Loucy (cell line): ENCODE measurements around the gene PDE4A.

Experiments
- H2AFZ ChIP-seq: fragments of 200-600 bp; sonication (generic); 2 replicates; pipeline ENCODE4 v1.6.0; 2016; ENCODE audit warnings: antibody characterized with exemption, mild to moderate bottlenecking, low read length, moderate library complexity
- H3F3A ChIP-seq: fragments of 200-600 bp; 2 replicates; pipeline ENCODE4 v1.6.0; 2016; ENCODE audit warnings: antibody characterized with exemption, low read depth, mild to moderate bottlenecking
- H3K27me3 ChIP-seq: fragments of 200-600 bp; sonication (generic); 2 replicates; pipeline ENCODE4 v1.6.1; 2014; ENCODE audit warnings: low read length, mild to moderate bottlenecking; ENCODE audit not compliant: insufficient read depth, poor library complexity, severe bottlenecking
- H3K36me3 ChIP-seq: fragments of 200-600 bp; sonication (generic); 2 replicates; pipeline ENCODE4 v1.6.1; 2016; ENCODE audit warnings: low read length; ENCODE audit not compliant: insufficient read depth
- H3K4me1 ChIP-seq: fragments of 200-600 bp; sonication (generic); 2 replicates; pipeline ENCODE4 v1.5.1; 2014; ENCODE audit warnings: low read length, mild to moderate bottlenecking; ENCODE audit not compliant: insufficient read depth, poor library complexity, severe bottlenecking
- H3K4me2 ChIP-seq: fragments of 200-600 bp; sonication (generic); 2 replicates; pipeline ENCODE4 v1.6.0; 2014; ENCODE audit warnings: antibody characterized with exemption, low read length, low read depth, mild to moderate bottlenecking; ENCODE audit not compliant: poor library complexity, severe bottlenecking
- H3K4me3 ChIP-seq: fragments of 200-600 bp; sonication (generic); 2 replicates; pipeline ENCODE4 v1.5.1; 2014; ENCODE audit warnings: low read length, mild to moderate bottlenecking, mixed read lengths; ENCODE audit not compliant: poor library complexity, severe bottlenecking
- H3K79me2 ChIP-seq: fragments of 200-600 bp; sonication (generic); 2 replicates; pipeline ENCODE4 v1.6.1; 2014; ENCODE audit warnings: low read length; ENCODE audit not compliant: insufficient read depth
- H3K9ac ChIP-seq: fragments of 200-600 bp; sonication (generic); 2 replicates; pipeline ENCODE4 v1.6.0; 2014; ENCODE audit warnings: mild to moderate bottlenecking, low read depth, low read length, moderate library complexity; ENCODE audit not compliant: poor library complexity, severe bottlenecking
- H3K9me2 ChIP-seq: fragments of 200-600 bp; sonication (generic); replicated peaks from 2 replicates; pipeline ENCODE4 v1.6.1; 2016; ENCODE audit warnings: low read depth, low read length, mixed read lengths
- H3K9me3 ChIP-seq: fragments of 200-600 bp; sonication (generic); 2 replicates; pipeline ENCODE4 v1.6.1; 2014; ENCODE audit warnings: mild to moderate bottlenecking, antibody characterized with exemption, low read length, low read depth; ENCODE audit not compliant: insufficient read depth
- H4K20me1 ChIP-seq: fragments of 200-600 bp; sonication (generic); 2 replicates; pipeline ENCODE4 v1.6.0; 2014; ENCODE audit warnings: antibody characterized with exemption, low read length, mild to moderate bottlenecking; ENCODE audit not compliant: insufficient read depth, poor library complexity, severe bottlenecking
- EZH2phosphoT487 ChIP-seq: fragments of 200-600 bp; IDR thresholded peaks from 2 replicates; pipeline ENCODE4 v1.6.1; 2018; ENCODE audit warnings: antibody characterized with exemption, mild to moderate bottlenecking, moderate library complexity, borderline replicate concordance
- TF ChIP-seq, protein P1 (sequence below): fragments of 200-600 bp; sonication (generic); conservative IDR thresholded peaks from 2 replicates; pipeline ENCODE4 v1.5.1; 2014; ENCODE audit warnings: mild to moderate bottlenecking, antibody characterized with exemption, low read length

PDE4A gene

DNA sequence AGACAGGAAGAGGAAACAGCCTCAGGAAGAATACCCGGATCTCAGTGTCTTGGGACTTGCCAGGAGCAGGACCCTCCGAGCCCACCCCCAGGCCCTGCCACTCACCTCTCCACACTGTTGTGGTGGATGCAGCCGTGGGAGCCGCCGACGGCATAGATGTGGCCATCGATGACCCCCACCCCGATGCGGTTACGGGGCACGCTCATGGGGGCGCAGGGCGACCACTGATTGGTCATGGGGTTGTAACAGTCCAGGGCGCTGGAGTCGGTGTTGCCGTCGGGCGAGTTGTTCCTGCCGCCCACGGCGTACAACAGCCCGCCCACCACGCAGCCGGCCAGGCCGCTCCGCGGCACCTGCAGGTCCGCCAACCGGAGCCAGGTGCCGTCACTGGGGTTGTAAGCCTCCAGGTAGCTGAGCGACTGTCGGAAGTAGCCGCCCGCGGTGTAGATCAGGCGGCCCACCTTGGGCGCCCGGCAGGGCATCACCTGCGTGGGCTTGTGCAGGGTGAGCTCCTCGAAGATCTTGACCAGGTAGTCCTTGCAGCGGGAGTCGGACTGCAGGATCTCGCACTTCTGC, 71.2 kb downstream of the PDE4A start:
- H3F3A ChIP-seq, result no peaks in the 10 kb centered on the region
- H3K79me2 ChIP-seq, result peaks cover 58% of the 10 kb centered on the region
- no peak overlapping the region for H3K4me3 ChIP-seq
- H3K4me1 ChIP-seq, result no peaks in the 10 kb centered on the region
- H3K9me3 ChIP-seq, result no peaks in the 10 kb centered on the region
- H3K4me2 ChIP-seq, result no peak overlapping the region
- H3K27me3 ChIP-seq, result no peaks in the 10 kb centered on the region
- H2AFZ ChIP-seq, result no peak overlapping the region
- peaks cover 53% of the 10 kb centered on the region; the same call in 1 of the 2 replicates for H3K36me3 ChIP-seq
- no peaks in the 10 kb centered on the region for H3K9me2 ChIP-seq
- H4K20me1 ChIP-seq, result peaks cover 29% of the 10 kb centered on the region
- H3K9ac ChIP-seq, result no peak overlapping the region
- TF ChIP-seq, protein P1, sequence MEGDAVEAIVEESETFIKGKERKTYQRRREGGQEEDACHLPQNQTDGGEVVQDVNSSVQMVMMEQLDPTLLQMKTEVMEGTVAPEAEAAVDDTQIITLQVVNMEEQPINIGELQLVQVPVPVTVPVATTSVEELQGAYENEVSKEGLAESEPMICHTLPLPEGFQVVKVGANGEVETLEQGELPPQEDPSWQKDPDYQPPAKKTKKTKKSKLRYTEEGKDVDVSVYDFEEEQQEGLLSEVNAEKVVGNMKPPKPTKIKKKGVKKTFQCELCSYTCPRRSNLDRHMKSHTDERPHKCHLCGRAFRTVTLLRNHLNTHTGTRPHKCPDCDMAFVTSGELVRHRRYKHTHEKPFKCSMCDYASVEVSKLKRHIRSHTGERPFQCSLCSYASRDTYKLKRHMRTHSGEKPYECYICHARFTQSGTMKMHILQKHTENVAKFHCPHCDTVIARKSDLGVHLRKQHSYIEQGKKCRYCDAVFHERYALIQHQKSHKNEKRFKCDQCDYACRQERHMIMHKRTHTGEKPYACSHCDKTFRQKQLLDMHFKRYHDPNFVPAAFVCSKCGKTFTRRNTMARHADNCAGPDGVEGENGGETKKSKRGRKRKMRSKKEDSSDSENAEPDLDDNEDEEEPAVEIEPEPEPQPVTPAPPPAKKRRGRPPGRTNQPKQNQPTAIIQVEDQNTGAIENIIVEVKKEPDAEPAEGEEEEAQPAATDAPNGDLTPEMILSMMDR, result no peak
- TF ChIP-seq EZH2phosphoT487, result no peak

DNA sequence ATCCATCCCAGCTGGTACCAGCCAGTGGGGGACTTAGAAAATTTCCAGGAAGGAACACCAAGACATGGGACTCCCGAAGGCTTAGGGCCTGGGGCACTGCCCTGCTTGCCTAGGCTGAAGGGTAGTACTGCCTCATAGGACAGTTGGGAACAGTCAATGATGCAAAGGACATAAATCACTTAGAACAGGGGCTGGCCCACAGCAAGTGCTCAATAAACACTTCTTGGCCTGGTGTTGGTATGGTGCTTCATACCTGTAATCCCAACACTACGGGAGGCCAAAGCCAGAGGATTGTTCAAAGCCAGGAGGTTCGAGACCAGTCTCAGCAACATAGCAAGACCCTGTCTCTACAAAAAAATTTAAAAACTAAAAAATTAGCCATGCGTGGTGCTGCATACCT, 77.0 kb downstream of the PDE4A start:
- H4K20me1 ChIP-seq, result peaks cover 48% of the 10 kb centered on the region
- no peak overlapping the region for H3K9ac ChIP-seq
- peaks cover 32% of the 10 kb centered on the region for H3K4me1 ChIP-seq
- H3K4me2 ChIP-seq, result peak overlapping the region; percentile 48
- H3K9me3 ChIP-seq, result no peaks in the 10 kb centered on the region
- no peaks in the 10 kb centered on the region for H3F3A ChIP-seq
- H2AFZ ChIP-seq, result no peak overlapping the region
- TF ChIP-seq EZH2phosphoT487, result no peak
- TF ChIP-seq, protein P1, result no peak
- H3K4me3 ChIP-seq, result peak overlapping the region; percentile 13
- H3K36me3 ChIP-seq, result peaks cover 42% of the 10 kb centered on the region; the same call in 1 of the 2 replicates
- H3K79me2 ChIP-seq, result peaks cover 82% of the 10 kb centered on the region
- H3K27me3 ChIP-seq, result no peaks in the 10 kb centered on the region
- H3K9me2 ChIP-seq, result no peaks in the 10 kb centered on the region

DNA sequence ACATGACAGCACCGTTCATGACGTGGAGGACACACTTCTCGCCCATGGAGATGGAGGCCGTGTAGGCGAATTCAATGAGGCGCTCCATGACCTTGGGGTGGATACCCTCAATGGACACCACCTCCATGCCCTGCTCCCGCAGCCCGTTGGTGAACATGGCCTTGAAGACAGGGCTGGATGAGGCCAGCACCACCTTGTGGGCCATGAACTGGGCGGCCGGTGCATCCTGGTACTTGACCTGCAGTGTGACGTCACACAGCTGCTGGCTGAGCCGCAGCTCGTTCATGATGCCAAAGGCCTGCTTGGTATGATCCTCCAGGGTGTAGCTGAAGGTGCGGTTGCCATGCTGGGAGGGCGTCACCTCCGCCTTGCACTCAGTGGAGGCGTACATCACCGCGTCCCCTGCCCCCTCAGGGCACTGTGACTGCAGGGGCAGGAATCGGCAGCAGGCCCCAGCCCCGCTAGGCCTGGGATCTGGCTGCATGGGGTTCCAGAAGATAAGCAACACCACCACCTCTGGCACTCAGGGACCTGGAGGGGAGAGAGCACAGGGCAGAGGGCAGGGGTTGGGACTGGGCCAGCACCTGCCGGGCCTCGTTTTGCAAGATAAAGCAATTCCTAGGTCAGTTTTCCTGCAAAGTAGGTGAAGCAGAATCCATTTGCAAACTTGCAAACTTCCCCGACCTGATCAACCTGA, 79.4 kb downstream of the PDE4A start:
- H3K9ac ChIP-seq, result peak overlapping the region; percentile 99
- peaks cover 48% of the 10 kb centered on the region for H4K20me1 ChIP-seq
- TF ChIP-seq, protein P1, result no peak
- TF ChIP-seq EZH2phosphoT487, result no peak
- H3K4me2 ChIP-seq, result peak overlapping the region; percentile 95
- H3K79me2 ChIP-seq, result peaks cover 91% of the 10 kb centered on the region
- H3K9me2 ChIP-seq, result no peaks in the 10 kb centered on the region
- H3K9me3 ChIP-seq, result no peaks in the 10 kb centered on the region
- H3F3A ChIP-seq, result no peaks in the 10 kb centered on the region
- H3K4me1 ChIP-seq, result peaks cover 44% of the 10 kb centered on the region
- peaks cover 36% of the 10 kb centered on the region; the same call in 1 of the 2 replicates for H3K36me3 ChIP-seq
- H3K4me3 ChIP-seq, result peak overlapping the region; percentile 40
- no peak overlapping the region for H2AFZ ChIP-seq
- peaks cover 6% of the 10 kb centered on the region for H3K27me3 ChIP-seq
